Gastroesophageal sphincter (tissue), 3 donors: ENCODE data around the gene KCNB1.

Experiments
- CTCF ChIP-seq, 4 experiments: fragments of 200-600 bp in 2 of 4; fragments of 450-650 bp in 2 of 4; sonication (generic) in 1 of 4; IDR thresholded peaks; one replicate each; pipeline ENCODE4 v1.5.1; 2017 to 2019; ENCODE audit warnings: antibody characterized with exemption in 4 of 4, mild to moderate bottlenecking in 2 of 4, moderate library complexity in 2 of 4
- POLR2A ChIP-seq, 2 donors: fragments of 450-650 bp; IDR thresholded peaks; one replicate each; pipeline ENCODE4 v1.6.1; 2017; ENCODE audit warnings: antibody characterized with exemption in 2 of 2, mild to moderate bottlenecking in 2 of 2, moderate library complexity in 1 of 2
- POLR2AphosphoS5 ChIP-seq: sonication (generic); formaldehyde crosslinking; IDR thresholded peaks from one replicate; pipeline ENCODE4 v1.6.1; 2017; ENCODE audit warnings: antibody characterized with exemption

- TF ChIP-seq POLR2A (IDR thresholded peaks at IDR 0.05) (no peak), CTCF (IDR thresholded peaks at IDR 0.05) (no peak), POLR2AphosphoS5 (no peak)
Observed at GRCh38 chr20:49389854-49390253, 92.6 kb downstream of the KCNB1 start.
